H1 (cell line): ENCODE data around the gene EGLN3. TPM values are rescaled to one million over a fixed set of nuclear protein-coding genes. Genes with fewer than 3 reads are reported as not detected.

Experiments
- CTCF ChIA-PET: fragments of 300-600 bp; sonication (Branson Sonifier 250); formaldehyde crosslinking; loops from one replicate; lab custom pipeline; 2021; ENCODE audit not compliant: partially characterized antibody; lab: Charles Lee
- POLR2A ChIA-PET: fragments of 300-600 bp; sonication (Branson Sonifier 250); formaldehyde crosslinking; loops from one replicate; lab custom pipeline; 2021; ENCODE audit warnings: inconsistent platforms; ENCODE audit not compliant: partially characterized antibody; lab: Charles Lee
- DNase-seq, 2 experiments: peaks; one replicate each; pipeline versions ENCODE4 v3.0.0 to v3.0.0-alpha.2; 2010 to 2022; ENCODE audit warnings: low spot score in 2 of 2, low read depth in 1 of 2, mixed read lengths in 1 of 2
- FAIRE-seq: peaks from 2 replicates; lab custom pipeline; 2011; peaks lifted over from hg19 to GRCh38; lab: Jason Lieb, UNC
- H2AFZ ChIP-seq: 2 replicates; pipeline ENCODE4 v1.8.1; 2012; ENCODE audit warnings: low read length, inconsistent platforms
- H2AK5ac ChIP-seq: 2 replicates; pipeline ENCODE4 v1.6.1; 2013; ENCODE audit warnings: low read depth, low read length
- H2BK120ac ChIP-seq: replicated peaks from 2 replicates; pipeline ENCODE3; 2013; ENCODE audit warnings: low read depth, low read length, inconsistent platforms
- H2BK12ac ChIP-seq: 2 replicates; pipeline ENCODE4 v1.6.1; 2013; ENCODE audit warnings: low read depth, low read length
- H2BK15ac ChIP-seq: 2 replicates; pipeline ENCODE4 v1.6.1; 2013; ENCODE audit warnings: low read length
- H2BK20ac ChIP-seq: 2 replicates; pipeline ENCODE4 v1.6.1; 2013; ENCODE audit warnings: low read length
- H2BK5ac ChIP-seq: 2 replicates; pipeline ENCODE4 v1.6.1; 2013; ENCODE audit warnings: low read depth, low read length
- H3K14ac ChIP-seq: 2 replicates; pipeline ENCODE4 v1.6.1; 2013; ENCODE audit warnings: inconsistent platforms; ENCODE audit not compliant: insufficient read length
- H3K18ac ChIP-seq: 2 replicates; pipeline ENCODE4 v1.6.1; 2013; ENCODE audit warnings: low read length; ENCODE audit errors: extremely low read depth
- H3K23ac ChIP-seq: 2 replicates; pipeline ENCODE4 v1.6.1; 2013; ENCODE audit warnings: inconsistent platforms; ENCODE audit not compliant: insufficient read length
- H3K23me2 ChIP-seq: 2 replicates; pipeline ENCODE4 v1.6.1; 2013; ENCODE audit warnings: low read depth, low read length
- H3K27ac ChIP-seq: 2 replicates; pipeline ENCODE4 v1.6.1; 2011; ENCODE audit warnings: low read depth, low read length, inconsistent platforms
- H3K27me3 ChIP-seq, 4 experiments: replicated peaks in 1 of 4; 1 replicate in 1 of 4; 2 replicates in 3 of 4; pipeline versions ENCODE4 v1.6.1 to v1.8.1; 2011 to 2013; ENCODE audit warnings: low read length in 3 of 4, mild to moderate bottlenecking in 3 of 4, inconsistent platforms in 2 of 4, mixed read lengths in 2 of 4, moderate library complexity in 1 of 4; ENCODE audit not compliant: control insufficient read depth in 3 of 4, insufficient read depth in 3 of 4; ENCODE audit errors: extremely low read depth in 1 of 4
- H3K36me3 ChIP-seq, 4 experiments: 2 replicates each; pipeline versions ENCODE4 v1.6.1 to v1.8.1; 2011 to 2013; ENCODE audit warnings: mild to moderate bottlenecking in 4 of 4, low read length in 3 of 4, moderate library complexity in 2 of 4, control low read depth in 1 of 4, inconsistent platforms in 1 of 4; ENCODE audit not compliant: insufficient read depth in 4 of 4, control insufficient read depth in 2 of 4
- H3K4ac ChIP-seq: replicated peaks from 2 replicates; pipeline ENCODE3; 2013; ENCODE audit warnings: low read length, low read depth, mixed read lengths, inconsistent platforms; ENCODE audit not compliant: insufficient read length
- H3K4me1 ChIP-seq, 4 experiments: replicated peaks in 1 of 4; 1 replicate in 1 of 4; 2 replicates in 3 of 4; pipeline versions ENCODE4 v1.6.1 to v1.8.1; 2011 to 2013; ENCODE audit warnings: low read length in 3 of 4, inconsistent platforms in 2 of 4, mixed read lengths in 1 of 4; ENCODE audit not compliant: insufficient read depth in 4 of 4, control insufficient read depth in 3 of 4
- H3K4me2 ChIP-seq, 2 experiments: 2 replicates each; pipeline versions ENCODE4 v1.6.1 to v1.8.1; 2011 to 2013; ENCODE audit warnings: low read depth in 2 of 2, low read length in 2 of 2, control low read depth in 1 of 2, inconsistent platforms in 1 of 2, mild to moderate bottlenecking in 1 of 2; ENCODE audit not compliant: insufficient read depth in 1 of 2
- H3K4me3 ChIP-seq, 4 experiments: fragments of 200-600, 300-600 bp in 1 of 4; sonication (generic), shearing (Covaris generic), sonication (Bioruptor Twin) in 1 of 4; 2 replicates each; pipeline versions ENCODE4 v1.5.1 to v1.8.1; 2011 to 2016; ENCODE audit warnings: low read length in 4 of 4, low read depth in 3 of 4, control low read depth in 2 of 4, inconsistent platforms in 2 of 4, mild to moderate bottlenecking in 2 of 4, mixed read lengths in 1 of 4, moderate library complexity in 1 of 4; ENCODE audit not compliant: insufficient read depth in 2 of 4; ENCODE audit errors: extremely low read depth in 1 of 4
- H3K56ac ChIP-seq: replicated peaks from 2 replicates; pipeline ENCODE3; 2013; ENCODE audit warnings: low read depth, mild to moderate bottlenecking, mixed read lengths, low read length, inconsistent platforms; ENCODE audit not compliant: insufficient read length
- H3K79me1 ChIP-seq: 2 replicates; pipeline ENCODE4 v1.6.1; 2013; ENCODE audit warnings: low read depth, low read length, control low read depth
- H3K79me2 ChIP-seq, 2 experiments: 2 replicates each; pipeline versions ENCODE4 v1.6.1 to v1.8.1; 2012 to 2013; ENCODE audit warnings: low read length in 2 of 2, mild to moderate bottlenecking in 2 of 2, inconsistent platforms in 1 of 2; ENCODE audit not compliant: insufficient read depth in 2 of 2, control insufficient read depth in 1 of 2
- H3K9ac ChIP-seq, 4 experiments: replicated peaks in 1 of 4; 1 replicate in 1 of 4; 2 replicates in 3 of 4; pipeline versions ENCODE4 v1.6.1 to v1.8.1; 2011 to 2013; ENCODE audit warnings: low read depth in 3 of 4, low read length in 3 of 4, control low read depth in 2 of 4, mild to moderate bottlenecking in 2 of 4, moderate library complexity in 2 of 4, inconsistent platforms in 1 of 4; ENCODE audit errors: extremely low read depth in 1 of 4
- H3K9me3 ChIP-seq, 2 experiments: 2 replicates each; pipeline versions ENCODE4 v1.6.1 to v1.8.1; 2012 to 2013; ENCODE audit warnings: mild to moderate bottlenecking in 2 of 2, moderate library complexity in 2 of 2, control low read depth in 1 of 2, inconsistent platforms in 1 of 2, low read depth in 1 of 2, low read length in 1 of 2, mixed read lengths in 1 of 2; ENCODE audit not compliant: insufficient read depth in 2 of 2
- H4K20me1 ChIP-seq, 2 experiments: replicated peaks in 1 of 2; 2 replicates each; pipeline versions ENCODE3 to v1.8.1; 2011 to 2013; ENCODE audit warnings: inconsistent platforms in 2 of 2, low read length in 2 of 2, mild to moderate bottlenecking in 1 of 2; ENCODE audit not compliant: insufficient read depth in 2 of 2, control insufficient read depth in 1 of 2
- H4K5ac ChIP-seq: 2 replicates; pipeline ENCODE4 v1.6.1; 2013; ENCODE audit warnings: low read length, low read depth, mixed read lengths, inconsistent platforms; ENCODE audit not compliant: insufficient read length
- H4K8ac ChIP-seq: 2 replicates; pipeline ENCODE4 v1.8.0; 2013; ENCODE audit warnings: mild to moderate bottlenecking, moderate library complexity, low read length, inconsistent platforms; ENCODE audit not compliant: insufficient read depth; ENCODE audit errors: extremely low read depth
- H4K91ac ChIP-seq: replicated peaks from 2 replicates; pipeline ENCODE3; 2013; ENCODE audit warnings: low read length, mixed read lengths, inconsistent platforms; ENCODE audit not compliant: insufficient read length
- HDAC2 ChIP-seq, 2 experiments: fragments of 300-600 bp in 1 of 2; sonication (generic) in 1 of 2; IDR thresholded peaks; 2 replicates each; pipeline ENCODE4 v1.6.1; 2011 to 2012; ENCODE audit warnings: low read depth in 2 of 2, low read length in 2 of 2, mild to moderate bottlenecking in 2 of 2, moderate library complexity in 2 of 2, borderline replicate concordance in 1 of 2, inconsistent platforms in 1 of 2
- RNF2 ChIP-seq: fragments of 200-900, 300-1000 bp; sonication (generic); IDR thresholded peaks from 2 replicates; pipeline ENCODE4 v1.7.1; 2016; ENCODE audit warnings: borderline replicate concordance, low read depth, mild to moderate bottlenecking, antibody characterized with exemption, low read length; ENCODE audit not compliant: poor library complexity, severe bottlenecking; ENCODE audit errors: missing control alignments
- RXRA ChIP-seq: IDR thresholded peaks from 2 replicates; pipeline ENCODE4 v1.6.1; 2011; ENCODE audit warnings: low read depth, mild to moderate bottlenecking, low read length, moderate library complexity; ENCODE audit not compliant: insufficient read depth
- TBP ChIP-seq: IDR thresholded peaks from 2 replicates; pipeline ENCODE4 v1.6.1; 2011; ENCODE audit warnings: low read depth, low read length, improper control_type of control experiment
- WGBS, 2 experiments: shearing (Covaris generic) in 1 of 2; methylation state at CpG; one replicate each; pipeline versions ENCODE4 v1.1.6 to v1.1.7; 2013 to 2015; ENCODE audit warnings: low lambda C conversion rate in 2 of 2, mixed read lengths in 2 of 2, inconsistent platforms in 1 of 2, low coverage in 1 of 2, missing lambda C conversion rate in 1 of 2; ENCODE audit not compliant: insufficient replicate concordance in 2 of 2, insufficient coverage in 1 of 2, insufficient read length in 1 of 2; ENCODE audit errors: extremely low coverage in 1 of 2, missing lambda C conversion rate in 1 of 2; 5-methylcytosine and 5-hydroxymethylcytosine counted together
- polyA plus RNA-seq, 7 experiments: library from polyadenylated mRNA; depleted of rRNA in 3 of 7; stranded (reverse) in 5 of 7; unstranded in 2 of 7; fragments of >200 nt in 5 of 7; fragments of 200-250 nt in 2 of 7; gene quantifications; 1 replicate in 5 of 7; 2 replicates in 1 of 7; 4 replicates in 1 of 7; pipeline versions ENCODE4 v1.2.1 to v1.2.3, GENCODE V29; 2011 to 2013; ENCODE audit warnings: missing spikeins in 2 of 7, mixed read lengths in 2 of 7
- total RNA-seq: library from RNA; stranded (reverse); fragmentation: NEBNext Ultra II Directional; extraction: Animal tissue kit (Norgen Biotek cat#: 25700); gene quantifications from 2 replicates; pipeline ENCODE4 v1.2.1, GENCODE V29; 2021

Gene EGLN3
- total and polyA plus RNA-seq, 2 of the 8 experiments (the other 6 are each of a cell fraction or from before 2014, with no cell fraction given) = 10.6 to 27.3 TPM

- Histone ChIP-seq H3K79me1 (peaks cover 5% of the 10 kb centered on the region; the same call in 1 of the 2 replicates), H2BK120ac (no peak overlapping the region), H3K4me3 (peak overlapping the region in 1 of 4 experiments; percentile 2; a peak in 1 of 8 replicates), H4K20me1 (peaks cover 0 to 5% of the 10 kb centered on the region in 2 experiments), H3K79me2 (peaks cover 0 to 90% of the 10 kb centered on the region in 2 experiments; a peak in 3 of 4 replicates), H2BK20ac (no peak overlapping the region), H3K56ac (no peak overlapping the region), H2BK15ac (no peak overlapping the region), H3K9me3 (no peaks in the 10 kb centered on the region), H3K36me3 (no peaks in the 10 kb centered on the region), H3K4me2 (peak overlapping the region; percentile 25 to 74; a peak in 3 of 4 replicates), H3K18ac (no peak overlapping the region), H4K5ac (no peak overlapping the region), H2AK5ac (no peak overlapping the region), H3K27ac (no peak overlapping the region), H2BK5ac (no peak overlapping the region; the same call in 1 of the 2 replicates), H3K23me2 (no peaks in the 10 kb centered on the region), H3K4me1 (peaks cover 23 to 60% (median 39%) of the 10 kb centered on the region in 4 experiments), H4K91ac (no peak overlapping the region), H2AFZ (no peak overlapping the region), H3K27me3 (no peaks in the 10 kb centered on the region), H3K4ac (no peak overlapping the region), H4K8ac (no peak overlapping the region), H3K9ac (no peak overlapping the region), H3K14ac (no peak overlapping the region), H2BK12ac (peak overlapping the region; percentile 61; the same call in 1 of the 2 replicates), H3K23ac (no peak overlapping the region)
- CTCF ChIA-PET = interaction anchor here (1.0 to 2.0 kb wide), 5 partner anchors 9 to 87 kb away, joined by 3 to 12 read pairs (median 4); no protein-coding TSS in a partner anchor
- DNase-seq (no peak), FAIRE-seq (no peak)
- POLR2A ChIA-PET = interaction anchor here (0.7 to 6.5 kb wide), 5 partner anchors 10 to 124 kb away, joined by 3 to 54 read pairs (median 4); partner anchors contain the start of gene EGLN3
- 40% methylated on average over 2 of the region's 2 CpGs; no CpG with 5 or more reads in 1 of the 2 experiments for WGBS, 2 experiments
- no peak for TF ChIP-seq RXRA
- TF ChIP-seq RNF2 = no peak
- TF ChIP-seq HDAC2 (IDR thresholded peaks at IDR 0.05; ENCODE audit: borderline replicate concordance in 1 of 2, low read depth in 2 of 2, low read length in 2 of 2) = no peak
- no peak for TF ChIP-seq TBP
These were observed 14.5 kb downstream of the EGLN3 start for GRCh38 chr14:33936391-33936790.
